Measurements from ENCODE around the gene TRIML1.

TRIML1 gene

GRCh38 chr4:188139141-188139540 is at the start of gene TRIML1:
TSS of gene TRIML1 (plus strand) at chr4:188139441. CDS start at chr4:188139559, 118 bp downstream.
- no peak for DNase-seq

GRCh38 chr4:188092824-188093223 is 46.4 kb upstream of the TRIML1 start:
- DNase-seq: no peak

- no peak for DNase-seq
Observed at GRCh38 chr4:188106454-188106853, 32.8 kb upstream of the TRIML1 start.

- no peak for DNase-seq
Observed at GRCh38 chr4:188107931-188108843, 31.1 kb upstream of the TRIML1 start.

GRCh38 chr4:188109157-188109755 is 30.0 kb upstream of the TRIML1 start, which contains the start of gene TRIML2:
TSS of gene TRIML2 (minus strand) at chr4:188109603. CDS start at chr4:188105368, 4,235 bp downstream.
- no peak for DNase-seq

GRCh38 chr4:188110036-188110435 is 29.2 kb upstream of the TRIML1 start:
- DNase-seq: no peak

- no peak for DNase-seq
Observed at GRCh38 chr4:188110741-188111471, 28.3 kb upstream of the TRIML1 start.

- DNase-seq: no peak
Observed at GRCh38 chr4:188111955-188112354, 27.3 kb upstream of the TRIML1 start.

GRCh38 chr4:188113156-188113555 is 26.1 kb upstream of the TRIML1 start:
- no peak for DNase-seq

GRCh38 chr4:188117631-188118324 is 21.5 kb upstream of the TRIML1 start:
- no peak for DNase-seq

- DNase-seq: no peak
Observed at GRCh38 chr4:188121530-188121929, 17.7 kb upstream of the TRIML1 start.

GRCh38 chr4:188127214-188127874 is 11.9 kb upstream of the TRIML1 start:
- DNase-seq: no peak

- DNase-seq: no peak
Observed at GRCh38 chr4:188130355-188130754, 8.9 kb upstream of the TRIML1 start.

GRCh38 chr4:188132232-188132631 is 7.0 kb upstream of the TRIML1 start:
- no peak for DNase-seq

GRCh38 chr4:188138227-188138626 is 1.0 kb upstream of the TRIML1 start:
- no peak for DNase-seq

- no peak for DNase-seq
Observed at GRCh38 chr4:188139671-188140070, 430 bp downstream of the TRIML1 start.

GRCh38 chr4:188143731-188144130 is 4.5 kb downstream of the TRIML1 start:
- DNase-seq: no peak

GRCh38 chr4:188145601-188146000 is 6.4 kb downstream of the TRIML1 start:
- no peak for DNase-seq

GRCh38 chr4:188146618-188147017 is 7.4 kb downstream of the TRIML1 start:
- no peak for DNase-seq

GRCh38 chr4:188147176-188147575 is 7.9 kb downstream of the TRIML1 start:
- no peak for DNase-seq

- DNase-seq: no peak
Observed at GRCh38 chr4:188147776-188148175, 8.5 kb downstream of the TRIML1 start.

Measured in activated CD4-positive, alpha-beta T cell treated with anti-CD3 and anti-CD28 coated beads for 4 hours (primary cell).